ENCODE results near the gene SLC8A1.

Gene SLC8A1

GRCh38 chr2:40102447-40102846 lies 349.4 kb downstream of the SLC8A1 start:
- H3K4me1 ChIP-seq (ENCODE audit: insufficient read depth, low read length, poor library complexity, severe bottlenecking): peaks cover 20% of the 10 kb centered on the region
- no peaks in the 10 kb centered on the region for H3K27me3 ChIP-seq (ENCODE audit: insufficient read depth, low read length, poor library complexity, severe bottlenecking)
- no peaks in the 10 kb centered on the region for H3K9me2 ChIP-seq (replicated peaks; ENCODE audit: low read depth, low read length)
- TF ChIP-seq CTCF (conservative IDR thresholded peaks at IDR 0.05; ENCODE audit: low read length) (no peak), EZH2phosphoT487 (IDR thresholded peaks at IDR 0.05; ENCODE audit: borderline replicate concordance) (no peak)
- H3F3A ChIP-seq (ENCODE audit: low read depth): no peaks in the 10 kb centered on the region
- H4K20me1 ChIP-seq (ENCODE audit: insufficient read depth, low read length, poor library complexity, severe bottlenecking): no peaks in the 10 kb centered on the region
- no peak overlapping the region for H2AFZ ChIP-seq (ENCODE audit: low read length)
- no peaks in the 10 kb centered on the region for H3K9me3 ChIP-seq (ENCODE audit: insufficient read depth, low read depth, low read length)
- H3K4me3 ChIP-seq (ENCODE audit: low read length, poor library complexity, severe bottlenecking): no peak overlapping the region
- no peak overlapping the region for H3K9ac ChIP-seq (ENCODE audit: low read depth, low read length, poor library complexity, severe bottlenecking)
- no peaks in the 10 kb centered on the region for H3K79me2 ChIP-seq (ENCODE audit: insufficient read depth, low read length)
- H3K36me3 ChIP-seq (ENCODE audit: insufficient read depth, low read length): no peaks in the 10 kb centered on the region
- H3K4me2 ChIP-seq (ENCODE audit: low read depth, low read length, poor library complexity, severe bottlenecking): no peak overlapping the region

- Histone ChIP-seq H2AFZ (ENCODE audit: low read length) (peak overlapping the region; percentile 23; the same call in 1 of the 2 replicates), H3F3A (ENCODE audit: low read depth) (no peaks in the 10 kb centered on the region), H3K4me3 (ENCODE audit: low read length, poor library complexity, severe bottlenecking) (peak overlapping the region; percentile 5), H3K9ac (ENCODE audit: low read depth, low read length, poor library complexity, severe bottlenecking) (peak overlapping the region; percentile 23), H3K79me2 (ENCODE audit: insufficient read depth, low read length) (no peaks in the 10 kb centered on the region), H3K27me3 (ENCODE audit: insufficient read depth, low read length, poor library complexity, severe bottlenecking) (no peaks in the 10 kb centered on the region), H3K9me2 (replicated peaks; ENCODE audit: low read depth, low read length) (no peaks in the 10 kb centered on the region), H3K36me3 (ENCODE audit: insufficient read depth, low read length) (no peaks in the 10 kb centered on the region), H3K4me2 (ENCODE audit: low read depth, low read length, poor library complexity, severe bottlenecking) (peak overlapping the region; percentile 58), H4K20me1 (ENCODE audit: insufficient read depth, low read length, poor library complexity, severe bottlenecking) (no peaks in the 10 kb centered on the region), H3K9me3 (ENCODE audit: insufficient read depth, low read depth, low read length) (no peaks in the 10 kb centered on the region), H3K4me1 (ENCODE audit: insufficient read depth, low read length, poor library complexity, severe bottlenecking) (peaks cover 20% of the 10 kb centered on the region)
- TF ChIP-seq EZH2phosphoT487 (IDR thresholded peaks at IDR 0.05; ENCODE audit: borderline replicate concordance) (no peak), CTCF (conservative IDR thresholded peaks at IDR 0.05; ENCODE audit: low read length) (no peak)
Measured at GRCh38 chr2:40101131-40101575, 350.7 kb downstream of the SLC8A1 start.

GRCh38 chr2:40100676-40101075 lies 351.2 kb downstream of the SLC8A1 start:
- H3K9me2 ChIP-seq (replicated peaks; ENCODE audit: low read depth, low read length): no peaks in the 10 kb centered on the region
- no peaks in the 10 kb centered on the region for H3K36me3 ChIP-seq (ENCODE audit: insufficient read depth, low read length)
- no peaks in the 10 kb centered on the region for H3F3A ChIP-seq (ENCODE audit: low read depth)
- H4K20me1 ChIP-seq (ENCODE audit: insufficient read depth, low read length, poor library complexity, severe bottlenecking): no peaks in the 10 kb centered on the region
- peaks cover 22% of the 10 kb centered on the region for H3K4me1 ChIP-seq (ENCODE audit: insufficient read depth, low read length, poor library complexity, severe bottlenecking)
- H2AFZ ChIP-seq (ENCODE audit: low read length): peak overlapping the region; percentile 23; the same call in 1 of the 2 replicates
- H3K79me2 ChIP-seq (ENCODE audit: insufficient read depth, low read length): no peaks in the 10 kb centered on the region
- TF ChIP-seq CTCF (conservative IDR thresholded peaks at IDR 0.05; ENCODE audit: low read length) (no peak), EZH2phosphoT487 (IDR thresholded peaks at IDR 0.05; ENCODE audit: borderline replicate concordance) (no peak)
- H3K9me3 ChIP-seq (ENCODE audit: insufficient read depth, low read depth, low read length): no peaks in the 10 kb centered on the region
- no peaks in the 10 kb centered on the region for H3K27me3 ChIP-seq (ENCODE audit: insufficient read depth, low read length, poor library complexity, severe bottlenecking)
- peak overlapping the region; percentile 23 for H3K9ac ChIP-seq (ENCODE audit: low read depth, low read length, poor library complexity, severe bottlenecking)
- peak overlapping the region; percentile 21 for H3K4me3 ChIP-seq (ENCODE audit: low read length, poor library complexity, severe bottlenecking)
- H3K4me2 ChIP-seq (ENCODE audit: low read depth, low read length, poor library complexity, severe bottlenecking): peak overlapping the region; percentile 58
